Measurements from ENCODE around the gene ARL10. TPM values are rescaled to one million over a fixed set of nuclear protein-coding genes. Genes with fewer than 3 reads are reported as not detected.

The ARL10 gene
- polyA plus RNA-seq, 1 of the 3 experiments (the other 2 are of a cell fraction): 4.6 TPM

DNA sequence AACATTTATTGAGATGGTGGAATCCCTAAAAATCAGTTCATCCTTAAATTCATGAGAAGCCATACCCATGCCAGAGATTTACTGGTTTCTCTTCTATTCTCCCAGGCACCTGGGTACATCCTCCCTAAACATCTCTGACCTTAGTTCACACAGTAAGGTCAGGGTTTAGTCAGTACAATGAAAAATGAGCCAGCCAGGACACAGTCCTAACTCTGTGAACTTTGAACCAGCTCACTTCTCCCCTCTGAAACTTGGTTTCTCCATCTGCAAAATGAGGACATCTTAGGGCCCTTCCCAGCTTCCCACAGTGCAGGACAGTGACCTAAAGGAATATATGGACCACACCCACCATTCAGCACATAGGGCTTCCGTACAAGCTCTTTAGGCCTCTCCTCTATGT lies 21.2 kb downstream of the ARL10 start (continued):
- TF ChIP-seq MXI1 (IDR thresholded peaks at IDR 0.05; ENCODE audit: low read depth, low read length) (no peak), SMC3 (IDR thresholded peaks at IDR 0.05; ENCODE audit: low read depth, low read length) (no peak), GABPA (IDR thresholded peaks at IDR 0.05; ENCODE audit: low read depth) (no peak), FOXM1 (IDR thresholded peaks at IDR 0.05; ENCODE audit: low read depth) (no peak), IRF3 (IDR thresholded peaks at IDR 0.05; ENCODE audit: low read depth, low read length) (no peak), USF1 (IDR thresholded peaks at IDR 0.05; ENCODE audit: borderline replicate concordance, low read depth) (no peak), JUND (IDR thresholded peaks at IDR 0.05) (no peak), GATA2 (CRISPR knock-in tag; IDR thresholded peaks at IDR 0.05) (no peak), NRF1 (IDR thresholded peaks at IDR 0.05; ENCODE audit: low read depth, low read length) (no peak), TEAD4 (IDR thresholded peaks at IDR 0.05; ENCODE audit: borderline replicate concordance, insufficient read depth) (no peak)
- TF ChIP-seq, protein P1, sequence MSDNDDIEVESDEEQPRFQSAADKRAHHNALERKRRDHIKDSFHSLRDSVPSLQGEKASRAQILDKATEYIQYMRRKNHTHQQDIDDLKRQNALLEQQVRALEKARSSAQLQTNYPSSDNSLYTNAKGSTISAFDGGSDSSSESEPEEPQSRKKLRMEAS (IDR thresholded peaks at IDR 0.05; ENCODE audit: low read depth): no peak

DNA sequence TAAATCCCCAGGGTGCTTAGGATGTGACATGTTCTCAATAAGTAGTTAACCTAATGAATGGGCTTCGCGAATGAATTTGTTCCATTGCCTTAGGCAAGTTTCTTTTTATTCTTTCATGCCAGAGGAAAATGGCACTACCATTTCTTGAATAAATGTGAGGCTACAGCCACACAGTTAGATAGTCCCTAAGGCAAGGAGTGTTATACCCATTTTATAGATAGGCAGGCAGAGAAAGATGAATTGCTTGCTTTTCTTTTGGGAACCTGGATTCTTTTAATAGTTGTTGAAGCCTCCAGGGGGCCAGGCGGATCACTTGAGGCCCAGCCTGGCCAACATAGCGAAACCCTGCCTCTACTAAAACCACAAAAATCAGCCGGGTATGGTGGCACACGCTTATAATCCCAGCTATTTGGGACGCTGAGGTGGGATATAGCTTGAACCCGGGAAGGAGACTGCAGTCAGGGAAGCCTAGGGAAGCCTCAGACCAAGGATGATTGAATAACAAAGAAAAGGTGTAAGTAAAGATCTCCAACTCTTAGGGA lies 22.2 kb downstream of the ARL10 start:
- H3K4me1 ChIP-seq (ENCODE audit: control insufficient read depth in 1 of 2, insufficient read depth in 2 of 2, low read depth in 1 of 2, low read length in 1 of 2): peaks cover 0 to 14% of the 10 kb centered on the region in 2 experiments; a peak in 2 of 4 replicates
- no peak for DNase-seq
- peak overlapping the region; percentile 92 to 96 for H3K4me3 ChIP-seq (ENCODE audit: low read depth in 2 of 2, low read length in 1 of 2)
- H3K9me2 ChIP-seq: no peaks in the 10 kb centered on the region
- no peaks in the 10 kb centered on the region for H4K20me1 ChIP-seq (ENCODE audit: insufficient read depth)
- peaks cover 21 to 48% of the 10 kb centered on the region in 2 experiments for H3K36me3 ChIP-seq (replicated peaks in 1 of 2; ENCODE audit: control insufficient read depth in 1 of 2, insufficient read depth in 2 of 2, low read length in 1 of 2)
- H2AFZ ChIP-seq (ENCODE audit: low read depth): no peak overlapping the region
- peak overlapping the region; percentile 96 for H3K9ac ChIP-seq
- WGBS (ENCODE audit: low lambda C conversion rate): 18% methylated on average over 8 of the region's 8 CpGs
- POLR2A ChIA-PET: interaction anchor here (0.7 to 2.0 kb wide), 3 partner anchors 9 to 150 kb away, joined by 3 to 7 read pairs (median 4); partner anchors contain the start of gene RNF44
- no peaks in the 10 kb centered on the region for H3K27me3 ChIP-seq (ENCODE audit: insufficient read depth)
- H3K79me2 ChIP-seq (ENCODE audit: insufficient read depth): peaks cover 51% of the 10 kb centered on the region
- CTCF ChIA-PET: interaction anchor here (1.5 to 2.5 kb wide), 2 partner anchors 26 to 29 kb away, joined by 6 to 7 read pairs; partner anchors contain the start of genes CLTB and KIAA1191
- H3K9me3 ChIP-seq: no peaks in the 10 kb centered on the region
- H3F3A ChIP-seq (replicated peaks; ENCODE audit: insufficient read depth): peaks cover 6% of the 10 kb centered on the region
- peak overlapping the region in 1 of 2 experiments; percentile 97; a peak in 1 of 4 replicates for H3K27ac ChIP-seq (ENCODE audit: low read depth in 2 of 2, low read length in 1 of 2)
- H3K4me2 ChIP-seq: peak overlapping the region; percentile 86
- TF ChIP-seq CTCF (IDR thresholded peaks at IDR 0.05) (peak; percentile 20; the same call in 1 of the 2 replicates), EZH2phosphoT487 (IDR thresholded peaks at IDR 0.05; ENCODE audit: borderline replicate concordance, low read depth) (no peak)

Measured in SK-N-SH (cell line).